Muscle of arm (tissue), 14 donors: Measurements from ENCODE around the gene MST1. TPM values are rescaled to one million over a fixed set of nuclear protein-coding genes. Genes with fewer than 3 reads are reported as not detected.

Source experiments
- DNase-seq: peaks from one replicate; pipeline ENCODE4 v3.0.0-alpha.2; 2013
- long read RNA-seq, 11 donors: transcript quantifications; one replicate each; lab custom pipeline, GENCODE V29; 2026
- polyA plus RNA-seq, 12 donors: library from polyadenylated mRNA; unstranded; fragments of 120-200 nt; gene quantifications; one replicate each; pipeline ENCODE4 v1.2.1, GENCODE V29; 2013; ENCODE audit not compliant: insufficient read length in 12 of 12

The MST1 gene
- 10 to 100 TPM in 6 of 12 donors, 1 to 10 TPM in 5, not detected in 1; 3.8 to 63.5 (median 10.4) TPM for polyA plus RNA-seq
- long read RNA-seq, donor 1, partial matches to known transcripts = 39 of 46 reads
- long read RNA-seq, donor 1, other reads (novel, unspliced or antisense) = 5 of 46 reads
- long read RNA-seq, donor 2 = 0 reads
- long read RNA-seq, donor 3 = 0 reads
- long read RNA-seq, donor 4 = 0 reads
- long read RNA-seq, donor 5 = 0 reads
- long read RNA-seq, donor 6 = 0 reads
- long read RNA-seq, donor 7 = 0 reads
- long read RNA-seq, donor 8 = 0 reads
- long read RNA-seq, donor 9, partial matches to known transcripts = 9 of 9 reads
- long read RNA-seq, donor 9, other reads (novel, unspliced or antisense) = 0 of 9 reads
- long read RNA-seq, donor 10 = 0 reads
- long read RNA-seq, donor 11, partial matches to known transcripts = 15 of 15 reads
- long read RNA-seq, donor 11, other reads (novel, unspliced or antisense) = 0 of 15 reads

DNA sequence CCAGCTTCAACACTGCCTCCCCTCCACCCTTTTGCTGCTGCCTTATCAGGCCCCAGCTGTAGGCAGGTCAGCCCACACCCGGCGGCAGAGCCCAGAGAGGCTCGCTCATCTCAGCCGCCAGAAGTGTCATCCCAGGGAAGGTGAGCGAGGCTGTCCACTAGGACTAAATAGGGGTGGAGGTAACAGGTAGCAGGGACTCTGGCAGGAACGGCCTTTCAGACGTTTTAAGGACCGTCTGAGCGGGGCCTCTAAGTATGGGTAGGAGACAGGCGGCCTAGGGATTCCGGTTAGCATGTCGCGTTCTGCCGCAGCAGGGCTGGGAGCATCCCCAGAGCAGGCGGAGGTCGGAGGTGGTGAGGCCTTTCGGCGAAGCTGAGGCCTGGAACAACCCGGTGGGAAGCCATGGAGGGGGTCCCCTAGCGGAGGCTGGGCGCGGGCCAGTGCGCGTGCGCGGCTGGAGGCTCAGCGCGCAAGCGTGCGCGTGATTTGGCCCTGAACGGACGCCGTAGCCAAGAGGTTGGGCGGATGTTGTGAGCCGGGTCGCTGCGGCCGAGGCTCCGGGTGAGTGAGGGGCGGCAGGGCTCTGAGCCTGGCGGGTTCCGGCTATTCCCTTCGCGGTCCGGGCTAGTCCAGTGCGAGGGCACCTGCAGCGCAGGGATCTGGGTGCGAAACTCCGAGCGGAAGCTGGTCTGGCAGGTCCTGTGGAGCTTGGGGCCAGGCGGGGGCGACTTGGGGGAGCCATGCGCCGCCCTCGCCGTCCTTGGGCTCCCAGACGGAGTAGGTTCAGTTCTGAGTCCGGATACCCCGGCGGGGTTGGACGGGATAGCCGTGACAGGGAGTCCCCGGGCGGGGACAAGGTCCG is at the start of gene MST1, which contains the start of gene RNF123:
TSS of gene MST1 (minus strand) at position 429 of the 862 bp plus-strand sequence. CDS start 783 bp downstream, outside the sequence.
TSS of gene RNF123 (plus strand) at position 512 of the 862 bp plus-strand sequence. CDS start 1,609 bp downstream, outside the sequence.
- DNase-seq = peak; percentile 95

DNA sequence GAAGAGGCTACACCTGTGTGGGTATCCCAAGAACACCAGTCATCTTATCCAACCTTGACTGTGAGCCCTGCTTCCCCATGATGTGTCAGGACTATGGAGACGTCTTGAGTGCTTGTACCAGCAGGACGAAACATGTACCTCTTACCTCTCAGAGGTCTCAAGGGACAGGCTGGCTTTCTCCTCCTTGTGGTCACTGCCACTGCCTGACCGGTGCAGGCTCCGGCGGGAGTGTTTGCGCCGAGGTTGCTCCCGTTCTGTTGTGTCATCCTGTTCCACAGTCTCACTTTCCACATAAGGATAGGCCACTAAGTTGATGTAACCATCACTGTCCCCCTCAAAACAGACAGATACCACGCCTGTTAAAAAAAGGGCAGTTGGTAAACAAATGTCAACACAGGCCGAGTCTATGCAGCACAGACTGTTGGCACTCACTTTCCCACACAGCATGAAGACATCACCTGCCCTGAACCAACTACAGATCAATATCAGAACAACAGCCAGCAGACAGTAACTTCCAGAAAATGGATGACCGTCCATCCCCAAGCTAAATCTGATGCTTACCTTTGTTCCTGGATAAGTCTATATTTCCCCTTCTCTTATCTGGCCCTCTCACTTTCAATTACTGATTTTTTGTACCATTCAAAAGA is 48.9 kb upstream of the MST1 start:
- no peak for DNase-seq

DNA sequence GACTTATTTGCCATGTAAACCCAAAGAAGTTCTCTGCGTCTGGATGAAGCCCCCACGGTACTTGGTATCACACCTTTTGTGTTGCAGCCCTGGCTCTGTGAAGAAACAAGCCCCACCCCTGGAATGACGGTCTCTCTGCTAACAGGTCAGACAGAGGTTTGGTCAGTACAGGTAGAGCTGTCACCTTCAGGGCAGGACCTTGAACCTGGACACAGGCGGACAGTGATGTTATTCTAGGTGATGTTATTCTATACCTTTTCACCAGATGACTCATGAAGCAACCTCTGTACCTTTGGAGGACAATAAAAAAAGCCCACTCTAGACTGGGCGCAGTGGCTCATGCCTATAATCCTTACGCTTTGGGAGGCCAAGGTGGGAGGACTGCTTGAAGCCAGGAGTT is 45.5 kb upstream of the MST1 start:
- DNase-seq = no peak

DNA sequence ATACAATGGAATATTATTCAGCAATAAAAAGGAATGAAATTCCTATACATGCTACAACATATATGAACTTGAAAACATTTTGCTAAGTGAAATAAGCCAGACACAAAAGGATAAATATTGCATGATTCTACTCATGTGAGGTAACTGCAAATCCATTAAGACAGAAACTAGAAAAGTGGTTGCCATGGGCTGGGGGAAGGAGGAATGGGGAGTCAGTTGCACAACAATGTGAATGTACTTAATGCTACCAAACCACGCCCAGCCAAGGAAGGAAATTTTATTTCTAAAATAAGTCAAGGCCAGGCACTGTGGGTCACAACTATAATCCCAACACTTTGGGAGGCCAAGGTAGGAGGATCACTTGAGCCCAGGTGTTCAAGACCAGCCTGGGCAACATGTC is 44.3 kb upstream of the MST1 start:
- no peak for DNase-seq

DNA sequence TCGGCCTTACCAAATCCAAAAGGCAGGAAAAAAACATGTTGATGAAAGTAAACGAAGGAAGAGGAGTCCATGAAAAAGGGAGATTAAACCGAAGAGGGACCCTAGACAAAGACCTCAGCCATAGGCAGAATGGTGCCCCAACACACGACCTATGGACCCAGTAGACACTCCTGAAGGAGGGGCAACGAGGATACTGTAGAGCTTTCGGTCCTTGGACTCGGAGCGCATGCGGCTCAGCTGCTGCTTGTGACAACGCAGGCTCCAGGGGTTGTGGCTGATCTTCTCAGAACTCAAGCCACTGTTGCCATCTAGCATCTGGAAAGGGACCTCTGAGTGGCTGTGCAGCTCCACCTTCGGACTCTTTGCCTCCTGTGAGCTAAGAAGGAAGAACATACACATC is 43.3 kb upstream of the MST1 start:
- DNase-seq = no peak

DNA sequence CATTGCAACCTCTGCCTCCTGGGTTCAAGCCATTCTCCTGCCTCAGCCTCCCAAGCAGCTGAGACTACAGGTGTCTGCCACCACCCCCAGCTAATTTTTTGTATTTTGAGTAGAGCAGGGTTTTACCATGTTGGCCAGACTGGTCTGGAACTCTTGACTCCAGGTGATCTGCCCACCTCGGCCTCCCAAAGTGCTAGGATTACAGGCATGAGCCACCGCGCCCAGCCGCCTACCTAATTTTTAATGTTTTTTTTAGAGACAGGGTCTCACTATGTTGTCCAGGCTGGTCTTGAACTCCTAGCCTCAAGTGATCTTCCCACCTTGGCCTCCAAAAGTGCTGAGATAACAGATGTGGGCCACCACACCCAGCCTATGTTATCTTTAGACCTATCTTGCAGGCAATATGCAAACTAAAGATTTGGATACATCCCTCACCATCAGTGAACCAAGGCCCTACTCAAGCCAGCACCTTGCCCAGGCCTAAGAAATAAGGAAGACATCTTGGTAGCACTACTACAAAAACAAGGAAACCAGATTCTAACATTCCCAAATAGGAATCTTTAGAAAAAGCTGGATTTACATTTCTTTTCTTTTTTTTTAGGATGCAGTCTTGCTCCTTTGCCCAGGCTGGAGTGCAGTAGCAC is 40.8 kb upstream of the MST1 start:
- no peak for DNase-seq

DNA sequence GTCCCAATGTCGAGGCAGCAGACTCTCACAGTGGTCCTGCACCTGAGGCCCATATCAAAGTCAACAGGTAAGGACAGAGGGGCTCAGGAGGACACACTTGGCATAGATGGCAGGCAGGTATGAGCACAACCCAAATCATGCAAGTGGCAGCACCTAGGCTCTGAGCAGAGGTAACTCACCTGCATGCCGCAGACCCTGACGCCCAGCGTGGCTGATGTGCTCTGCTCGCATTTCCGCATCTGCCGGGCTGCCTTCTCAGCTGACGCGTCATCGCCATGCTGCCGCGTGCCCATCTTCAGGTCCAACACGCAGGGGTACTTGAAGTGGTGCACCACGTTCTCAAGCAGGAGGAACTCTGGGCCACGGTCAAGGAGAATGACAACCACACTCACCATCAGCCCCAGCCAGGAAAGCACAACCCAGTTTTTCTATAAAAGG is 38.7 kb upstream of the MST1 start:
- DNase-seq = no peak

DNA sequence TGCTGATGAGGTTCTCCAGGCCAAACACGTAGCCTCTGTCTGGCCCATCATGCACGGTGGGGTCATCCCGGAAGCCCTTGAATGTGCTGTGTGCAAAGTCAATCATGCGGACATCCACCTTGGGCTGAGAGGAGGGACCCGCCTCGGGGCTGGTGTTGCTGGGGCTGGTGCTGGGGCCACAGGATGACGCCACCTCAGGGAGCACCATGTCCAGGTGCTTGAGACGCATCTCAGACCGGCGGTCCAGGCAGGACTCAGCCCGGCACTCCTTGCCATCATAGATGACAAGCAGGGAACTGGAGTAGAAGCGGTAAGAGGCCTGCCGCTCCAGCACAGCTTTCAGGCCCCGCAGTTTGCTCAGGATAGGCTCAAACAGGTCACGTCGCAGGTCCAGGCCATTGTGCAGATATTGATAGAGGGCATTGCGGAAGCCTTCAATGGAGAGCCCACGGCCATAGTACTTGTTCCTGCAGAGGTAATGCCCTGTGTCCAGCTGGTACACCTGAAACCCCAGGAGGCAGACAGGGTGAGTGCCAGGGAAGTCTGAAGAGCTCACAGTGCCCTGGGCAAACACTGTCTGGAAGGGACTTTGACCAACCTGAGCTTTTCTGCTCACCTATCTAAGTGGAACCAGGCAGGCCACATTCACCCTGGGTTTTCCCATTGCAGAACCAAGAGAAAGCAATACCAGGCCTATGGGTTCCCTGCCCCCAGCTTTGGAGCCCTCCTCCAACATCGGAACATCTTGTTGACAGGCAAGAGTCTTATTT is 38.1 kb upstream of the MST1 start:
- no peak for DNase-seq

DNA sequence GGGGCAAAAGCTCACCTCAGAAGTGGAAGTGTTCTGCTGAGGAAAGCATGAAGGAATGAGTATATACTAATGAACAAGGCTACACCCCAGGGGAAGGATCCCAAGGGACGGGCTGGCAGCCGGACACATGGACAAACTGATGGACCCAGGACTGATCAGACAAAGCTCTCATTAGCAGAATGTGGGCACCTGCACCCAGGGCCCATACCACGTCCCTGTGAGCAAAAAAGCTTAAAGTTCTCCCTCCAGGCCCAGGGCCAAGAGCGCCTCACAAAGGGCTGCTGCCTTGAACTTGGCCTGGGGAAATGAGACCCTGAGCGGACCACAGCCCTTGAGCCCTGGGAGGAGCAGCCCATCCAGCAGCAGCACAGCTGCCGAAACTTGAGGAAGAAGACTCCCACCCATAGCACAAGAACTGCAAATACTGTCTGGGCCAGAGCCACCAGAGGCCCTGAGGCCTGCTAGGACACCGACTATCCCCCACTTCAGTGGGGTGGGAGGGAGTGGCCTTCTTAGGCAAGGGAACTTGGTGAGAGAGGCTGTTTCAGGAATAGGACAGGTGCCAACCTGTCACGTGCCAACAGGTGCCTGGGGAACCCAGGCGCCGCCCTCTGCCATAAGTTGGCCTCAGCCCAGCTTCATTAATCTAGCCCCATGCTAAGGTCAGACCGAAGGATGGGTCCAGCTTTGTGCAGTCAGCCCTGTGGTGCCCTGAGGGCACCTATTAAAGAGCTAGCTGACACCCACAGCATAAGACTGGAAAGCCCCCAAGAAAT is 36.8 kb upstream of the MST1 start:
- no peak for DNase-seq

DNA sequence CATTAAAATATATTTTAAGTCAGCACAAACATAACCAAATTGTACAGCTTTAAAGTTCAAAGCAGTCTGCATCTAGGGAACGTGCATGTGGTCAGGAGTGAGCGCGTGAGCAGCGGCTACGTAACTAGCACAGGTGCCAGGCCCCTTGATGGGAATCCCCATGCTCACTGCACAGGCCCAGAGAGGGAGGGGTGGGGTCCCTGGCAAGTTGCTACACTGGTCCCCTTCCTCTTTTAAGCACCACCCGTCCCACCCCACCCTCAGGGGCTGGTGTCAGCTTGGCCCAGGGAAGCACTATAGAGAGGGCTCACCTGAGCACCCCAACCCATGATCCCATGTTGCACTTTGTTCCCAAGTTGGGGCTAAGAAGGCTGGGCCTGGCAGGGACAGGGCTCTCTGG is 35.3 kb upstream of the MST1 start:
- no peak for DNase-seq

DNA sequence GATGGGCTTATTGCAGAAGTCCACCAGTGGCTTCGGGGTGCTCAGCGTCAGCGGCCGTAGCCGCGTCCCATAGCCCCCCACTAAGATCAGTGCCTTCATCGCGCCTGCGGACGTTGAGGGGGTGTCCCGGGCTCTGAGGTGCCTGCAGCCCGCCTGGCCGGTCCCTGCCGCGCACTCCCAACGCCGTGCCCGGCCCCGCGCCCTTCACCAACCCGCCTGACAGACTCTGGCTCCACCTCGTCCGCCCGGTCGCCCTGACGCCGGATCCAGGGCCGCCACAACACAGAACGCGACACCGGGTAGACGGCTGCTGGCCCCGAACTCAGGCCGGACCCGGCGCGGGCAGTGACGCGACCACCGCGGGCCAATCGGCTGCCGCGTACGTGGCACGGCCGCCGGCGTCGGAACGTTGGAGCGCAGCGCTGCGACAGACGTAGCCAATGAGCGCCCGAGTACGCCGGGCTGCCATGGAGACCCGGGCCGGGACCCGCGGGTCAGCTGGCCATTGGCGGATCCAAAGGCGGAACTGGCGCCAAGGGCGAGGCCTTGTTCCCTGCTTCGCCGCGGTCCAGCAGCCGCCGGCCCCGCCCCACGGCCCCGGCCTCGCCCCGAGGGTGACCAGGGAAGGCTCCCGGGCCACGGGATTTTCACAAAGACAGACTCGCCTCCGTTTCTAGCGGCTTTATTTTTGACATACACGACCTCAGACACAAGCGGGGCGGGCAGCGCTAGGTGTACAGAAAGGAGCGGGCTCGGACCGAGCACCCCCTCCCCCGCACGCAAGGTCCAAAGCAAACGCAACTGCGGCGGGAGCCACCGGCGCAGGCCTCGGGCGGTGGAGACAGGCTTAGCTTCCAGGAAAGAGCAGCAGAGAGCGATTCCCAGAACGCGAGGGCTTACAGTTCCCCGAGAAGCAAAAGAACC is 34.6 kb upstream of the MST1 start, which contains the start of gene GMPPB:
TSS of gene GMPPB (minus strand) at position 324 of the 924 bp plus-strand sequence. CDS start at position 99, 225 bp downstream.
- peak; percentile 98 for DNase-seq

DNA sequence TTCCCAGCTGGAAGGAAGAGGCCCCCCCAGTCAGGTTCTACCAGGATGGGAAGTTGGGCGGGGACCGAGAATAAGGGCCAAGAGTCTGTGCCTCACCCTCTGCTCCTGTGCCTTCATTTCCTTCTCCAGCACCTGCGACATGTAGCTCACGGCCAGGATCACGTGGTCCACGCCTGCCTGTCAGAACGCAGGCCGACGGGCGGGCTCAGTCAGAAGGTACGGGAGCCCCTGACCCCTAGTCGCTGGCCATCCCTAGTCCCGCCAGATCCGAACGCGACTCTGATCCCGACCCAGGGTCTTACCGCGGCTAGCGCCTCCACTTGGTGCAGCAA is 34.0 kb upstream of the MST1 start:
- no peak for DNase-seq

DNA sequence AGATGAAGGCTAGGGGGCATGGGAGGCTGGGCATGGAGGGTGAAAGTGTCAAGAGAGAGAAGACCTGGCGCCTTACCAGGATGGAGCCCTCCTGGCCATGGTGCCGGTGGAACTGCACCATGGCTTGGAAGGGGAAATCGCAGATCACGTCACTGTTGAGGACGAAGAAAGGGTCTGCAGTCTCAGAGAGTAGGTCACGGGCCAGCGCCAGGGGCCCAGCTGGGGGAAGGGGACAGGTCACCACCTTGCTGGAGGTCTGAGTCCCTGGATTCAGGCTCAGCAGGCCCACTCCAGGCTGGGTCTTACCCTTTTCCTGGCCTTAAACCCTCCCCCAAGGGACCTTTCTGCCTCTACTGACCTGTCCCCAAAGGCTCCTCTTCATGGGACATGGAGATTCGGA is 33.6 kb upstream of the MST1 start:
- no peak for DNase-seq

DNA sequence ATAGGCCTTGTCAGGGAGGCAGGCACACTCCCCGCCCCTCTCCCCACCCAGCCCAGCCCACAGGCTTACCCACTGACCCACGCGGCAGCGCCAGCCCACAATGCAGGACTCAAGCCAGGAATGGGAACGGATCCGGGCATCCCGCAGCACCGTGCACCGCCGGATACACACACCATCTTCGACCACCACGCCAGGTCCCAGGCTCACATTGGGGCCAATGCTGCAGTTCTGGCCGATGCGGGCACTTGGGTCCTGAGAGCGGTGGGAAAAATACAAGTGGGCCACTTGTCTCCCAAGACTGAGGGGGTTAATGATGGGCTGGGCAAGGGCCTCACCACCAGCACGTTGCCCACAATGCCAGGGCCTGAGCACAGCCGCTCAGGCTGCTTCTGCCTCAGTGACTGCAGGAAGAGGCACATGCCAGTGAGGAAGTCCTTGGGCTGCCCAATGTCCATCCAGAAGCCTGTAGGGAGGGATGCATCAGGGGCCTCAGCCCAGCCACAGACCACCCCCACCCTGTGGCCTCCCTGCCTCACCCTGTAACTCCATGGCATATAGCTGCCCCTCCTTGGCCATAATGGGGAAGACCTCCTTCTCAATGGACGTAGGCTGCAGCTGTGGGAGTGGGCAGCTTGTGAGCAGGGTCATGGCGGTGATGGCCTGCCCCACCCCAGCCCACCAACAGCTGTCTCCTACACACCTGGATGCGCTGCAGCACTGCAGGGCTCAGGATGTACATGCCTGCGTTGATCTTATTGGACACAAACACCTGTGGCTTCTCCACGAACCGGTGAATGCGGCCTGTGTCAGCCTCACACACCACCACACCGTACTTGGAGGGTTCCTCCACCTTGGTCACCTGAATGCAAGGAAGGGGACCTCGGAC is 32.9 kb upstream of the MST1 start:
- DNase-seq = no peak

DNA sequence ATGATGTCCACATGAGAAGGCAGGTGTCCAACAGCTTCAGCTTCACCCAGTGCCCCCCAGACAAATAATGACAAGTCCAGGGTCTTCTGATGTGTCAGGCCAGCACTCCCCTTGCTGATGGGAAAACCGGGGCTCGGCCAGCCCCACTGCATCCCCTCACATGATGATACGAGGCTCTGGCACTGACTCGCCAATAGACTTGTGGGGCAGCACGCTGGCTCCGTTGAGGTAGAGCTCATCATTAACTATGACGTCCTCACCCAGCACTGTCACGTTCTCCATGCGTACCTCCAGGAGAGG is 32.3 kb upstream of the MST1 start:
- no peak for DNase-seq

DNA sequence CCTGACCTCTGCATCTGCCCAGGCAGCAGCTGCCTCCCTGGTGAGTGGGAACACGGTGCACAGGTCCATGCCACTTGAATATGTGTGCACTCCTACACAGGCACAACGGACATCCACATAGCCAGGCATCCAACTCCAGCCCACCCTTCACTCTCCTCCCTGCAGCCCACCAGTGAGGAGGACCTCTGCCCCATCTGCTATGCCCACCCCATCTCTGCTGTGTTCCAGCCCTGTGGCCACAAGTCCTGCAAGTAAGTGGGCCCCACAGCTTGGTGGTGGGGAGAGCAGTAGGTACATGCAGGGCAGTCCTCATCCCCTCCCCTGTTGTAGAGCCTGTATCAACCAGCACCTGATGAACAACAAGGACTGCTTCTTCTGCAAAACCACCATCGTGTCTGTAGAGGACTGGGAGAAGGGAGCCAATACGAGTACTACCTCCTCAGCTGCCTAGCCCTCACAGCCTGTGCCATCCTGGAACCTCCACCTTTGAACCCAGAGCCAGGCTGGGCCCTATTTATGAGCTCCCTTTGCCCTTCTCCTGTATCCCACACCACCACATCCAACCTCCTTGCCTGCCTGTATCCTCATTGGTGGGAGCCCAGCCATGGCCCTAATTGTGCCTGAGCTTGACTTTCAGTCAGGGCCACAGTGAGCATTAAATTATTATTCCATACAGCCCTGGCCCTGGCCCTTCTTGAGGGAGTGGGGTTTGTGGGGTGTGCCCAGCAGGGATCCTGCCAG is 31.8 kb upstream of the MST1 start:
- DNase-seq = no peak

DNA sequence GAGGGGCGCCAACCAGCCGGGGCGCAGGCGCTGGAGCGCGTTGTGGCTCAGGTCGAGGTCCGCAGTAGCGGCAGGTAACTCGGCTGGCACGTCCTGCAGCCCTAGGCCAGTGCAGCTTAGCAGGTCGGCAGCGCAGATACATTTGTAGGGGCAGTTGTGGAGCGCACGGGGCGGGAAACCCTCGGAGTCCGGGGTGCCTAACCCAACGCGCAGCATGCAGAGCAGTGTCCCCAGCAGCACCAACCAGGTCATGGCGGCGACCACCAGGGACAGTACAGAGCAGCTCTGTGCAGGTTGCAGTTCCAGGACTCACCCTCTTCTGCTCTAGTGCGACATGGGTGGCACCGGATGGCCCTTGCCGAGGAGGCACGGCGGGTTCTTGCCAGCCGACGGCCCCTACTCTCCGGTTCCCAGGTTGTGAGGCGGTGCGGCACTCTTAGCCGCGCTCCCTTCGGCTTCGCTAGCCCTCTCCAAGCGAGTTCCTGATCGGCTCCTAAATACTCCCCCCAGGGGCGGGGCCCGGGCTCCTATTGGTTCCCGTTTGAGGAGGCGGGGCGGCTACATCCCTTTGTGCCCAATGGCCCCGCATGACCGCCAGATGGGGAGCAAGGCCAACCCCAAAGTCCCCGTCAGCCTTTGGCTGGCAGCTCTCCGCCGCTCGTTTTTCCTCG is 30.1 kb upstream of the MST1 start, which contains the start of gene AMIGO3:
TSS of gene AMIGO3 (minus strand) at position 471 of the 671 bp plus-strand sequence. CDS start at position 252, 219 bp downstream.
- DNase-seq = peak; percentile 92
